Progenitor cell of endocrine pancreas (in vitro differentiated cells): Measurements from ENCODE around the gene CARD8. TPM values are rescaled to one million over a fixed set of nuclear protein-coding genes. Genes with fewer than 3 reads are reported as not detected.
A peak's percentile ranks its signal among the peaks of the same experiment; 100 is the strongest.

Experiments
- DNase-seq: peaks from one replicate; pipeline ENCODE4 v3.0.0; 2021; ENCODE audit warnings: low spot score; ENCODE audit not compliant: unreplicated experiment
- H3K27ac Mint-ChIP-seq: 2 replicates; pipeline ENCODE4 v1.8.0; 2021; ENCODE audit warnings: mild to moderate bottlenecking, moderate library complexity, mixed read lengths
- H3K27me3 Mint-ChIP-seq: 2 replicates; pipeline ENCODE4 v1.8.0; 2021; ENCODE audit warnings: mixed read lengths
- H3K36me3 Mint-ChIP-seq: 2 replicates; pipeline ENCODE4 v1.8.0; 2022; ENCODE audit warnings: mixed read lengths; ENCODE audit not compliant: insufficient read depth
- H3K4me1 Mint-ChIP-seq: 2 replicates; pipeline ENCODE4 v1.8.0; 2021; ENCODE audit warnings: low read depth, mixed read lengths
- H3K4me3 Mint-ChIP-seq: 2 replicates; pipeline ENCODE4 v1.8.0; 2021; ENCODE audit warnings: low read depth, mild to moderate bottlenecking, moderate library complexity, mixed read lengths
- H3K9me3 Mint-ChIP-seq: 2 replicates; pipeline ENCODE4 v1.8.0; 2021; ENCODE audit warnings: low read depth, mixed read lengths
- CTCF ChIP-seq: fragments of 200-600 bp; sonication (generic); IDR thresholded peaks from one replicate; pipeline ENCODE4 v1.5.0; 2021; ENCODE audit warnings: antibody characterized with exemption, mild to moderate bottlenecking; ENCODE audit not compliant: unreplicated experiment
- total RNA-seq: library from RNA; stranded (reverse); gene quantifications from 2 replicates; pipeline ENCODE4 v1.2.1, GENCODE V29; 2021

Gene CARD8
- total RNA-seq, 1 donor from 2014 or later = 64.6 TPM

GRCh38 chr19:48218997-48219396, 36.7 kb downstream of the CARD8 start:
- Mint-ChIP-seq H3K27ac (no peak overlapping the region), H3K4me1 (no peaks in the 10 kb centered on the region), H3K4me3 (no peak overlapping the region), H3K9me3 (no peaks in the 10 kb centered on the region), H3K27me3 (no peaks in the 10 kb centered on the region), H3K36me3 (peaks cover 8% of the 10 kb centered on the region)
- no peak for TF ChIP-seq CTCF
- DNase-seq = no peak

- H3K9me3 Mint-ChIP-seq = no peaks in the 10 kb centered on the region
- peaks cover 10% of the 10 kb centered on the region for H3K36me3 Mint-ChIP-seq
- DNase-seq = no peak
- H3K4me3 Mint-ChIP-seq = no peak overlapping the region
- TF ChIP-seq CTCF = peak; percentile 35
- H3K27me3 Mint-ChIP-seq = no peaks in the 10 kb centered on the region
- H3K4me1 Mint-ChIP-seq = no peaks in the 10 kb centered on the region
- H3K27ac Mint-ChIP-seq = no peak overlapping the region
These were observed 38.8 kb downstream of the CARD8 start for GRCh38 chr19:48216933-48217332.

DNA sequence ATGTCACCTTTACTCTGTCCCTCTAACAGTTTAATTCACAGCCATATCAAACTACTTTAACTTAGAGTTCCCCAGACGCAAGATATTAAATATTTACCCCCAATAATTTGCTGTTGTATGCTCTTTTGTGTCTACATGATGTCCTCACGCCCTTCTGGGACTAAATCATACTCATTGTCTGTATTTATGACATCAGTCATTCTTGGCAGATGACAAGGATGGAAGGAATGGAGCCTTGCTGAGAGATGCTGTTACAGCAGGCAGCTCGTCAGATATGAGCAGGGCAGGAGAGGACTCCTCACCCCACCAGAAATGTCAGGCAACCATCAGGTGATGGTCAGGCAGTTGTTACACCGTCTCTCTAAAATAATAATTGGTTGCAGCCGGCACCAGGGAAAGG, 41.8 kb downstream of the CARD8 start:
- Mint-ChIP-seq H3K4me1 (no peaks in the 10 kb centered on the region), H3K27me3 (no peaks in the 10 kb centered on the region), H3K36me3 (peaks cover 12% of the 10 kb centered on the region), H3K27ac (no peak overlapping the region), H3K4me3 (no peak overlapping the region), H3K9me3 (no peaks in the 10 kb centered on the region)
- no peak for DNase-seq
- TF ChIP-seq CTCF = no peak

- Mint-ChIP-seq H3K36me3 (peaks cover 8% of the 10 kb centered on the region), H3K4me3 (no peak overlapping the region), H3K4me1 (no peaks in the 10 kb centered on the region), H3K27me3 (no peaks in the 10 kb centered on the region), H3K27ac (no peak overlapping the region), H3K9me3 (no peaks in the 10 kb centered on the region)
- TF ChIP-seq CTCF = no peak
- DNase-seq = no peak
These were observed 45.7 kb downstream of the CARD8 start for GRCh38 chr19:48210005-48210404.

GRCh38 chr19:48206397-48207093, 49.2 kb downstream of the CARD8 start:
- no peak overlapping the region for H3K4me3 Mint-ChIP-seq
- TF ChIP-seq CTCF = no peak

More at GRCh38 chr19:48206397-48207093, 49.2 kb downstream of the CARD8 start:
- DNase-seq = no peak
- Mint-ChIP-seq H3K27me3 (no peaks in the 10 kb centered on the region), H3K9me3 (no peaks in the 10 kb centered on the region), H3K4me1 (no peaks in the 10 kb centered on the region), H3K36me3 (peaks cover 4% of the 10 kb centered on the region), H3K27ac (no peak overlapping the region)
